Glutamatergic neuron (in vitro differentiated cells): ENCODE results near the gene MSH2. TPM values are rescaled to one million over a fixed set of nuclear protein-coding genes. Genes with fewer than 3 reads are reported as not detected.

Experiments used
- DNase-seq: peaks from one replicate; pipeline ENCODE4 v3.0.0; 2022
- H3K27ac Mint-ChIP-seq: one replicate; pipeline ENCODE4 v1.8.0; 2020; ENCODE audit warnings: mild to moderate bottlenecking, mixed read lengths, inconsistent platforms; ENCODE audit not compliant: unreplicated experiment
- H3K27me3 Mint-ChIP-seq: one replicate; pipeline ENCODE4 v1.8.0; 2020; ENCODE audit warnings: mild to moderate bottlenecking, moderate library complexity, mixed read lengths, inconsistent platforms; ENCODE audit not compliant: unreplicated experiment
- H3K36me3 Mint-ChIP-seq: one replicate; pipeline ENCODE4 v1.8.0; 2020; ENCODE audit warnings: mild to moderate bottlenecking, mixed read lengths, inconsistent platforms; ENCODE audit not compliant: unreplicated experiment
- H3K4me1 Mint-ChIP-seq: one replicate; pipeline ENCODE4 v1.8.0; 2020; ENCODE audit warnings: mild to moderate bottlenecking, low read depth, mixed read lengths, inconsistent platforms; ENCODE audit not compliant: unreplicated experiment
- H3K4me3 Mint-ChIP-seq: one replicate; pipeline ENCODE4 v1.8.0; 2020; ENCODE audit warnings: mild to moderate bottlenecking, mixed read lengths, inconsistent platforms; ENCODE audit not compliant: unreplicated experiment
- H3K9me3 Mint-ChIP-seq: one replicate; pipeline ENCODE4 v1.8.0; 2020; ENCODE audit warnings: mild to moderate bottlenecking, moderate library complexity, mixed read lengths, inconsistent platforms; ENCODE audit not compliant: unreplicated experiment
- CTCF ChIP-seq: fragments of 200-600 bp; sonication (generic); IDR thresholded peaks from one replicate; pipeline ENCODE4 v1.5.0; 2021; ENCODE audit not compliant: partially characterized antibody, unreplicated experiment
- microRNA-seq: library from miRNA; unstranded; fragments of <30 nt; microRNA quantifications from one replicate; pipeline ENCODE4, GENCODE V29; 2020; ENCODE audit not compliant: unreplicated experiment
- total RNA-seq: library from RNA; stranded (reverse); fragmentation: NEBNext Ultra II Directional; extraction: Animal tissue kit (Norgen Biotek cat#: 25700); gene quantifications from one replicate; pipeline ENCODE4 v1.2.1, GENCODE V29; 2021; ENCODE audit not compliant: unreplicated experiment

MSH2 gene
- total RNA-seq, 1 donor from 2014 or later: 27.9 TPM

- Mint-ChIP-seq H3K9me3 (peaks cover 3% of the 10 kb centered on the region), H3K27me3 (peaks cover 4% of the 10 kb centered on the region), H3K4me1 (peaks cover 11% of the 10 kb centered on the region), H3K36me3 (no peaks in the 10 kb centered on the region), H3K4me3 (no peak overlapping the region), H3K27ac (no peak overlapping the region)
- DNase-seq: no peak
- no peak for TF ChIP-seq CTCF
Measured at GRCh38 chr2:47530105-47530760, 127.3 kb downstream of the MSH2 start.

GRCh38 chr2:47531378-47532042 is 128.6 kb downstream of the MSH2 start:
- no peaks in the 10 kb centered on the region for H3K36me3 Mint-ChIP-seq
- H3K4me1 Mint-ChIP-seq: peaks cover 11% of the 10 kb centered on the region
- H3K9me3 Mint-ChIP-seq: peaks cover 6% of the 10 kb centered on the region
- peaks cover 4% of the 10 kb centered on the region for H3K27me3 Mint-ChIP-seq
- H3K27ac Mint-ChIP-seq: no peak overlapping the region
- no peak overlapping the region for H3K4me3 Mint-ChIP-seq
- no peak for DNase-seq
- no peak for TF ChIP-seq CTCF

Small RNA genes within 50 kb of the gene (microRNA-seq; reads per million reads assigned to microRNA genes)
- gene MIR559: not detected

Other genes with a start within 250 kb of the MSH2 start
- gene STPG4, start 247.8 kb upstream of the MSH2 start, total RNA-seq: 1.3 TPM
- gene CALM2, start 226.6 kb upstream of the MSH2 start, total RNA-seq: 1,225 TPM
- 5.3 TPM for gene EPCAM, start 33.8 kb upstream of the MSH2 start, total RNA-seq
- gene KCNK12, start 167.8 kb downstream of the MSH2 start, total RNA-seq: 2.4 TPM